HepG2 (cell line): ENCODE data around the gene TLE2. TPM values are rescaled to one million over a fixed set of nuclear protein-coding genes. Genes with fewer than 3 reads are reported as not detected.

ENCODE experiments used
- BCL6 ChIP-seq: IDR thresholded peaks from 2 replicates; pipeline ENCODE4 v1.6.1; 2016; ENCODE audit warnings: missing genetic modification reagents, missing compliant biosample characterization
- ESRRA ChIP-seq: sonication (generic); formaldehyde crosslinking; IDR thresholded peaks from 2 replicates; pipeline ENCODE4 v1.5.1; 2020; ENCODE audit warnings: mild to moderate bottlenecking, low read depth, missing genetic modification reagents
- NFKBIZ ChIP-seq: IDR thresholded peaks from 2 replicates; pipeline ENCODE4 v1.6.1; 2018; ENCODE audit warnings: missing genetic modification reagents, missing compliant biosample characterization
- RBM22 ChIP-seq: fragments of 200-400 bp; formaldehyde crosslinking; optimal IDR thresholded peaks from 2 replicates; pipeline ENCODE3; 2017; ENCODE audit warnings: mild to moderate bottlenecking, low read length, moderate library complexity
- SOX6 ChIP-seq, 2 experiments: fragments of 450-650 bp in 1 of 2; sonication (generic) in 1 of 2; formaldehyde crosslinking in 1 of 2; IDR thresholded peaks; 2 replicates each; pipeline versions ENCODE4 v1.4.0 to v1.6.1; 2017 to 2020; ENCODE audit warnings: antibody characterized with exemption in 1 of 2, mild to moderate bottlenecking in 1 of 2, missing genetic modification reagents in 1 of 2
- SP5 ChIP-seq: IDR thresholded peaks from 2 replicates; pipeline ENCODE4 v1.6.1; 2016; ENCODE audit warnings: low read depth, borderline replicate concordance
- TRIM24 ChIP-seq: sonication (generic); formaldehyde crosslinking; IDR thresholded peaks from 2 replicates; pipeline ENCODE4 v1.8.0; 2022; ENCODE audit warnings: mild to moderate bottlenecking, missing genetic modification reagents
- ZC3H13 ChIP-seq: sonication (generic); formaldehyde crosslinking; IDR thresholded peaks from 2 replicates; pipeline ENCODE4 v1.8.1; 2023; ENCODE audit warnings: mild to moderate bottlenecking, missing genetic modification reagents, moderate library complexity
- ZFP1 ChIP-seq: IDR thresholded peaks from 2 replicates; pipeline ENCODE4 v1.6.1; 2016
- ZFP36 ChIP-seq: fragments of 150-350 bp; IDR thresholded peaks from 2 replicates; pipeline ENCODE4 v1.6.1; 2018; ENCODE audit warnings: borderline replicate concordance, low read length, low read depth; ENCODE audit not compliant: partially characterized antibody
- ZKSCAN8 ChIP-seq: IDR thresholded peaks from 2 replicates; pipeline ENCODE4 v1.6.1; 2016; ENCODE audit warnings: borderline replicate concordance, missing genetic modification reagents, missing compliant biosample characterization
- ZNF274 ChIP-seq: sonication (generic); formaldehyde crosslinking; IDR thresholded peaks from 2 replicates; pipeline ENCODE4 v1.5.1; 2020; ENCODE audit warnings: mild to moderate bottlenecking, missing genetic modification reagents
- ZNF749 ChIP-seq: sonication (generic); formaldehyde crosslinking; IDR thresholded peaks from 2 replicates; pipeline ENCODE4 v1.8.0; 2022; ENCODE audit warnings: mild to moderate bottlenecking, missing genetic modification reagents, moderate library complexity, borderline replicate concordance
- ZNF766 ChIP-seq: sonication (generic); formaldehyde crosslinking; IDR thresholded peaks from 2 replicates; pipeline ENCODE4 v1.5.0; 2020; ENCODE audit warnings: missing genetic modification reagents, borderline replicate concordance
- ZNF790 ChIP-seq: sonication (generic); formaldehyde crosslinking; IDR thresholded peaks from 2 replicates; pipeline ENCODE4 v1.8.0; 2022; ENCODE audit warnings: missing genetic modification reagents, mild to moderate bottlenecking, borderline replicate concordance
- polyA plus RNA-seq, 8 experiments: library from polyadenylated mRNA; depleted of rRNA in 3 of 8; stranded (reverse) in 7 of 8; unstranded in 1 of 8; fragments of >200 nt; fragmentation: Illumina TruSeq in 4 of 8; extraction: Trizol in 4 of 8; gene quantifications; 2 replicates each; pipeline versions ENCODE4 v1.2.1 to v1.2.3, GENCODE V29; 2011 to 2016; ENCODE audit warnings: low read depth in 4 of 8, missing spikeins in 1 of 8, mixed read lengths in 1 of 8; ENCODE audit not compliant: insufficient read depth in 1 of 8
- total RNA-seq, 5 experiments: library from RNA; depleted of rRNA; stranded (reverse); fragments of >200 nt; fragmentation: Illumina TruSeq; extraction: Trizol; gene quantifications; 2 replicates each; pipeline ENCODE4 v1.2.3, GENCODE V29; 2016; ENCODE audit warnings: low read depth in 1 of 5
- TF ChIP-seq, protein P1 (sequence below): sonication (generic); formaldehyde crosslinking; conservative IDR thresholded peaks from 2 replicates; pipeline ENCODE4 v1.8.0; 2022; ENCODE audit warnings: low read depth, missing genetic modification reagents
- TF ChIP-seq, protein P2 (sequence below): sonication (generic); formaldehyde crosslinking; IDR thresholded peaks from 2 replicates; pipeline ENCODE4 v1.8.0; 2022; ENCODE audit warnings: mild to moderate bottlenecking, missing genetic modification reagents, moderate library complexity
- TF ChIP-seq, protein P3 (sequence below): sonication (generic); formaldehyde crosslinking; conservative IDR thresholded peaks from 2 replicates; pipeline ENCODE4 v1.8.1; 2023; ENCODE audit warnings: missing genetic modification reagents
- TF ChIP-seq, protein P4 (sequence below): sonication (generic); formaldehyde crosslinking; IDR thresholded peaks from 2 replicates; pipeline ENCODE4 v1.8.1; 2023; ENCODE audit warnings: mild to moderate bottlenecking, moderate library complexity, missing genetic modification reagents
- TF ChIP-seq, protein P5 (sequence below): sonication (generic); formaldehyde crosslinking; IDR thresholded peaks from 2 replicates; pipeline ENCODE4 v1.5.0; 2020; ENCODE audit warnings: mild to moderate bottlenecking, missing genetic modification reagents, borderline replicate concordance

The TLE2 gene
- total and polyA plus RNA-seq, 2 of the 13 experiments (the other 11 are each of a cell fraction or from before 2014, with no cell fraction given), result 0.07 to 0.81 TPM

DNA sequence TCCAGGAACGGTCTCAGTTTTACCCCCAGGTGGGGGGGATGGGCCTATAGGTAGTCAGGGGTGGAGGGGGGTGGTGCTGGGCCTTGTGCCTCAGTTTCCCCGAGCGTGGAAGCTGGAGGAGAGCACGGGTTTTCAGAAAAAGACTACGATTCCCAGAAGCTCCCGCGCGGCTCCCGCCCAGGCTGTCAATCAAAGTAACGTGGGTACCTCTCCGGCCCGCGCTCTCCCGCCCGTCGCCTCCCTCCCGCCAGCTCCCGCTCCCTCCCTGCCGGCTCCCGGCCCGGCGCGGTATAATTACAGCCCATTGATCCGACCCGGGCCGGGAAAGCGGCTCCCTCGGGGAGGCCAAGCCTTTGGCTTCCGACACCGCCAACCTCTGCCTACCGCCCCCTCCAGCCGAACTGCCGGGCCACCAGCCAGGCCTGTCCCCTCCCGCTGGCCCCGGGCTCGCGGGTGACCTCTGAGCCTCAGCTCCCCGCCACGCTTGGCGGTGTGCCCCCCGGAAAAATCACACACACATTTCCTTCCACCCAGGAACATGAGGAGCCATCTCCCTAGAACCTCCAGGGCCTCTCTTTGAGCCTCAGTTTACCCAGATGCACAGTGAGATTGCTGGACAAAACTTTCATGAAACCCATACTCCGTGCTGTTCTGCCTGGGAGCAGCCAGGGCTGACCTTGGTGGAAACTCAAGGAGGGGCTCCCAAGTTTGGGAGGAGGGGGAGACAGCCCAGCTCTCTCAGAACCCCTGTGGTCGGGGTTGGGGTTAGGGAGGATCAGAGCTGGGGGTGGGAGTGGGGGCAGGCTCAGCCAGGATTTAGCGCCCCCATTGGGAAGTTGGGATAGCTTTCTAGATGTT lies 7.3 kb upstream of the TLE2 start (continued):
- TF ChIP-seq, protein P1, sequence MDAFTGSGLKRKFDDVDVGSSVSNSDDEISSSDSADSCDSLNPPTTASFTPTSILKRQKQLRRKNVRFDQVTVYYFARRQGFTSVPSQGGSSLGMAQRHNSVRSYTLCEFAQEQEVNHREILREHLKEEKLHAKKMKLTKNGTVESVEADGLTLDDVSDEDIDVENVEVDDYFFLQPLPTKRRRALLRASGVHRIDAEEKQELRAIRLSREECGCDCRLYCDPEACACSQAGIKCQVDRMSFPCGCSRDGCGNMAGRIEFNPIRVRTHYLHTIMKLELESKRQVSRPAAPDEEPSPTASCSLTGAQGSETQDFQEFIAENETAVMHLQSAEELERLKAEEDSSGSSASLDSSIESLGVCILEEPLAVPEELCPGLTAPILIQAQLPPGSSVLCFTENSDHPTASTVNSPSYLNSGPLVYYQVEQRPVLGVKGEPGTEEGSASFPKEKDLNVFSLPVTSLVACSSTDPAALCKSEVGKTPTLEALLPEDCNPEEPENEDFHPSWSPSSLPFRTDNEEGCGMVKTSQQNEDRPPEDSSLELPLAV, result no peak
- TF ChIP-seq TRIM24 (CRISPR knock-in tag) (no peak), ZFP36 (no peak), NFKBIZ (CRISPR knock-in tag) (no peak), ZNF749 (CRISPR knock-in tag) (peak; percentile 56; the same call in 1 of the 2 replicates), ZNF274 (CRISPR knock-in tag) (no peak), ZC3H13 (peak; percentile 53; the same call in 1 of the 2 replicates), ZFP1 (CRISPR knock-in tag) (no peak), ZNF766 (CRISPR knock-in tag) (no peak), BCL6 (CRISPR knock-in tag) (peak; percentile 59), SOX6 (IDR thresholded peaks at IDR 0.05) (no peak), SOX6 (CRISPR knock-in tag; IDR thresholded peaks at IDR 0.05) (peak; percentile 60), SP5 (CRISPR knock-in tag) (peak; percentile 41; the same call in 1 of the 2 replicates), ZNF790 (CRISPR knock-in tag) (no peak), ZKSCAN8 (peak; percentile 62; the same call in 1 of the 2 replicates), ESRRA (no peak), RBM22 (peak; percentile 73)
- TF ChIP-seq, protein P2, sequence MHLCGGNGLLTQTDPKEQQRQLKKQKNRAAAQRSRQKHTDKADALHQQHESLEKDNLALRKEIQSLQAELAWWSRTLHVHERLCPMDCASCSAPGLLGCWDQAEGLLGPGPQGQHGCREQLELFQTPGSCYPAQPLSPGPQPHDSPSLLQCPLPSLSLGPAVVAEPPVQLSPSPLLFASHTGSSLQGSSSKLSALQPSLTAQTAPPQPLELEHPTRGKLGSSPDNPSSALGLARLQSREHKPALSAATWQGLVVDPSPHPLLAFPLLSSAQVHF (CRISPR knock-in tag), result no peak
- TF ChIP-seq, protein P3, sequence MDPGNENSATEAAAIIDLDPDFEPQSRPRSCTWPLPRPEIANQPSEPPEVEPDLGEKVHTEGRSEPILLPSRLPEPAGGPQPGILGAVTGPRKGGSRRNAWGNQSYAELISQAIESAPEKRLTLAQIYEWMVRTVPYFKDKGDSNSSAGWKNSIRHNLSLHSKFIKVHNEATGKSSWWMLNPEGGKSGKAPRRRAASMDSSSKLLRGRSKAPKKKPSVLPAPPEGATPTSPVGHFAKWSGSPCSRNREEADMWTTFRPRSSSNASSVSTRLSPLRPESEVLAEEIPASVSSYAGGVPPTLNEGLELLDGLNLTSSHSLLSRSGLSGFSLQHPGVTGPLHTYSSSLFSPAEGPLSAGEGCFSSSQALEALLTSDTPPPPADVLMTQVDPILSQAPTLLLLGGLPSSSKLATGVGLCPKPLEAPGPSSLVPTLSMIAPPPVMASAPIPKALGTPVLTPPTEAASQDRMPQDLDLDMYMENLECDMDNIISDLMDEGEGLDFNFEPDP (CRISPR knock-in tag), result no peak
- TF ChIP-seq, protein P4, sequence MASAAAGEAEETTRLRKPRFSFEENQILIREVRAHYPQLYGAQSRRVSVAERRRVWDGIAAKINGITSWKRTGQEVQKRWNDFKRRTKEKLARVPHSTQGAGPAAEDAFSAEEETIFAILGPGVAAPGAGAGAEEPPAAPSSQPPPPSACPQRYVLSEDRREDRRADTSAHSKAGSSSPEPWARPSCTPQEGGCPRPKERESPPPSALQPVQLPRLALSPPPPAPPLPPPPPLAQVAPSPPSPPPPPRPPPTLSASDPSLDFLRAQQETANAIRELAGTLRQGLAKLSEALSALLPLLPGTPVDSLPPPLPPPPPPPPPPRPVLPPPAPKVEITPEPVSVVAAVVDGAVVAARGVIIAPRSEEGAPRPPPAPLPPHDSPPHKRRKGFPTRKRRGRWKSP (CRISPR knock-in tag), result peak; percentile 41; the same call in 1 of the 2 replicates
- TF ChIP-seq, protein P5, sequence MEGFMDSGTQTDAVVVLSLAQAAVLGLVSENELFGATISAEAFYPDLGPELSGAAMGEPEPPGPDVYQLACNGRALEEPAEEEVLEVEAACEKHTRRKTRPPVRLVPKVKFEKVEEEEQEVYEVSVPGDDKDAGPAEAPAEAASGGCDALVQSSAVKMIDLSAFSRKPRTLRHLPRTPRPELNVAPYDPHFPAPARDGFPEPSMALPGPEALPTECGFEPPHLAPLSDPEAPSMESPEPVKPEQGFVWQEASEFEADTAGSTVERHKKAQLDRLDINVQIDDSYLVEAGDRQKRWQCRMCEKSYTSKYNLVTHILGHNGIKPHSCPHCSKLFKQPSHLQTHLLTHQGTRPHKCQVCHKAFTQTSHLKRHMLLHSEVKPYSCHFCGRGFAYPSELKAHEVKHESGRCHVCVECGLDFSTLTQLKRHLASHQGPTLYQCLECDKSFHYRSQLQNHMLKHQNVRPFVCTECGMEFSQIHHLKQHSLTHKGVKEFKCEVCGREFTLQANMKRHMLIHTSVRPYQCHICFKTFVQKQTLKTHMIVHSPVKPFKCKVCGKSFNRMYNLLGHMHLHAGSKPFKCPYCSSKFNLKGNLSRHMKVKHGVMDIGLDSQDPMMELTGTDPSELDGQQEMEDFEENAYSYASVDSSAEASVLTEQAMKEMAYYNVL, result no peak
